ENCODE results near the gene MLYCD. TPM values are rescaled to one million over a fixed set of nuclear protein-coding genes. Genes with fewer than 3 reads are reported as not detected.

Gene MLYCD
- polyA plus RNA-seq, 1 donor from 2014 or later, result 2.4 TPM

- Histone ChIP-seq H3K79me2 (replicated peaks; ENCODE audit: insufficient read depth, low read length) (peaks cover 15% of the 10 kb centered on the region), H3K9me2 (ENCODE audit: insufficient read depth, low read length) (no peaks in the 10 kb centered on the region), H4K20me1 (ENCODE audit: insufficient read depth) (no peaks in the 10 kb centered on the region), H3K9me3 (ENCODE audit: low read length) (no peaks in the 10 kb centered on the region), H3K27ac (ENCODE audit: low read length) (peak overlapping the region; percentile 24), H2AFZ (ENCODE audit: low read depth, low read length) (no peak overlapping the region), H3K4me3 (ENCODE audit: low read length) (no peak overlapping the region), H3K27me3 (ENCODE audit: insufficient read depth, low read depth, low read length) (no peaks in the 10 kb centered on the region), H3K4me2 (ENCODE audit: low read length) (no peak overlapping the region), H3F3A (ENCODE audit: insufficient read depth, low read length, poor library complexity, severe bottlenecking) (no peaks in the 10 kb centered on the region), H3K9ac (ENCODE audit: low read length) (no peak overlapping the region), H3K36me3 (ENCODE audit: insufficient read depth, low read length) (no peaks in the 10 kb centered on the region)
- no peak for TF ChIP-seq EP300 (conservative IDR thresholded peaks at IDR 0.05; ENCODE audit: poor library complexity, severe bottlenecking)
- no peak for TF ChIP-seq REST (IDR thresholded peaks at IDR 0.05; ENCODE audit: borderline replicate concordance)
- no peak for TF ChIP-seq RAD21 (conservative IDR thresholded peaks at IDR 0.05)
- no peak for TF ChIP-seq MXI1 (conservative IDR thresholded peaks at IDR 0.05; ENCODE audit: poor library complexity, severe bottlenecking)
- no peak for TF ChIP-seq SMC3 (conservative IDR thresholded peaks at IDR 0.05; ENCODE audit: poor library complexity)
- no peak for TF ChIP-seq TAF1 (IDR thresholded peaks at IDR 0.05; ENCODE audit: low read depth)
- no peak for TF ChIP-seq POLR2AphosphoS5 (IDR thresholded peaks at IDR 0.05)
- TF ChIP-seq EZH2 (IDR thresholded peaks at IDR 0.05; ENCODE audit: borderline replicate concordance, insufficient read depth, low read length, poor library complexity, severe bottlenecking), result no peak
- no peak for TF ChIP-seq CTCF (IDR thresholded peaks at IDR 0.05; ENCODE audit: poor library complexity, severe bottlenecking)
Measured at GRCh38 chr16:83903751-83904150, 4.8 kb downstream of the MLYCD start.

- no peaks in the 10 kb centered on the region for H3K36me3 ChIP-seq (ENCODE audit: insufficient read depth, low read length)
- no peak overlapping the region for H3K4me2 ChIP-seq (ENCODE audit: low read length)
- H3F3A ChIP-seq (ENCODE audit: insufficient read depth, low read length, poor library complexity, severe bottlenecking), result no peaks in the 10 kb centered on the region
- no peak overlapping the region for H3K9ac ChIP-seq (ENCODE audit: low read length)
- TF ChIP-seq RAD21 (conservative IDR thresholded peaks at IDR 0.05), result no peak
- no peak for TF ChIP-seq POLR2AphosphoS5 (IDR thresholded peaks at IDR 0.05)
- TF ChIP-seq SMC3 (conservative IDR thresholded peaks at IDR 0.05; ENCODE audit: poor library complexity), result no peak
- no peak for TF ChIP-seq REST (IDR thresholded peaks at IDR 0.05; ENCODE audit: borderline replicate concordance)
- TF ChIP-seq EP300 (conservative IDR thresholded peaks at IDR 0.05; ENCODE audit: poor library complexity, severe bottlenecking), result no peak
- no peak for TF ChIP-seq TAF1 (IDR thresholded peaks at IDR 0.05; ENCODE audit: low read depth)
- TF ChIP-seq CTCF (IDR thresholded peaks at IDR 0.05; ENCODE audit: poor library complexity, severe bottlenecking), result no peak
- no peak for TF ChIP-seq MXI1 (conservative IDR thresholded peaks at IDR 0.05; ENCODE audit: poor library complexity, severe bottlenecking)
- TF ChIP-seq EZH2 (IDR thresholded peaks at IDR 0.05; ENCODE audit: borderline replicate concordance, insufficient read depth, low read length, poor library complexity, severe bottlenecking), result no peak
- H3K9me3 ChIP-seq (ENCODE audit: low read length), result no peaks in the 10 kb centered on the region
- H3K27me3 ChIP-seq (ENCODE audit: insufficient read depth, low read depth, low read length), result no peaks in the 10 kb centered on the region
- no peaks in the 10 kb centered on the region for H3K9me2 ChIP-seq (ENCODE audit: insufficient read depth, low read length)
- H2AFZ ChIP-seq (ENCODE audit: low read depth, low read length), result no peak overlapping the region
- H3K27ac ChIP-seq (ENCODE audit: low read length), result no peak overlapping the region
- H4K20me1 ChIP-seq (ENCODE audit: insufficient read depth), result no peaks in the 10 kb centered on the region
- H3K4me3 ChIP-seq (ENCODE audit: low read length), result no peak overlapping the region
- no peaks in the 10 kb centered on the region for H3K79me2 ChIP-seq (replicated peaks; ENCODE audit: insufficient read depth, low read length)
Measured at GRCh38 chr16:83906683-83907082, 7.8 kb downstream of the MLYCD start.

All from neural cell (in vitro differentiated cells).